Stimulated activated CD8-positive, alpha-beta memory T cell treated with anti-CD3 and anti-CD28 coated beads, Interleukin-7, amount 100 ng/mL, for 1 hour (primary cell): ENCODE data around the gene DGKG.

Experiments used
- DNase-seq, 2 donors: peaks; one replicate each; pipeline ENCODE4 v3.0.0-alpha.2; 2020; ENCODE audit warnings: low read depth in 2 of 2

DGKG gene

DNA sequence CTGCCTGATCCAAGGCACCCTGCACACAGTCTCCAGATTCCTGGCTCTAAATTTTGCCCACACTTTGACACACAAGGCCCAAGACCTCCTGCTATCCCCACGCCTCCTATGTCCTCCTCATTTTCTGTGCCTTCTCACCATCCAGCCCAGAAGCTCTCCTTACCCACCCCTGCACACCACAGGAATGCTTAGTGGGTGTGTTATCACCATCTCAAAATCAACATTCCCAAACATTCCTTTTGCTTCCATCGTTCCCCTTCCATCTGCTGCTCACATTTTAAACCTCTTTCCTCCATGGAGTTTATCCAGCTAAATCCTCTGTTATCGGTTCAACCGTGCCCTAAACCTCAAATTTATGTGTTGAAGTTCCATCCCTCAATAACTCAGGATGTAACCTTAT is 43.9 kb downstream of the DGKG start:
- no peak for DNase-seq

DNA sequence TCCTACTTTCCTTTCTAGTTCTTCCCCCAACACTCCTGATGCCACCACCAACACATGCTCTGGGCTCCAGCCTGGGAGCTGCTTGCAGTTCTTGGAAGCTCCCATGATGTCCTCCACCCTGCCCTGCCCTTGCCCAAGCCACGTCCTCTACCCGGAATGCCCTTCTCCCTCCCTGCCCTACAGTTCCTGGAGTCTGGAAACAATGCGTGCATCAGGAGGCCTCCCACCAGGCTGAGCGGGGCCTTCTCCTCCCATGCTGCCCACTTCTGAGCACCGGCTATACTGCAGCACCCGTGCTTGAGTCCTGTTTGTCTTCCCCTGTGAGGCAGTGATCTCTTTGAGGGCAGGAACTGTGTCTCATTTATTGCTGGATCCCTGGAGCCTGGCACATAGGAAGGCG is 44.6 kb downstream of the DGKG start:
- DNase-seq, result no peak

DNA sequence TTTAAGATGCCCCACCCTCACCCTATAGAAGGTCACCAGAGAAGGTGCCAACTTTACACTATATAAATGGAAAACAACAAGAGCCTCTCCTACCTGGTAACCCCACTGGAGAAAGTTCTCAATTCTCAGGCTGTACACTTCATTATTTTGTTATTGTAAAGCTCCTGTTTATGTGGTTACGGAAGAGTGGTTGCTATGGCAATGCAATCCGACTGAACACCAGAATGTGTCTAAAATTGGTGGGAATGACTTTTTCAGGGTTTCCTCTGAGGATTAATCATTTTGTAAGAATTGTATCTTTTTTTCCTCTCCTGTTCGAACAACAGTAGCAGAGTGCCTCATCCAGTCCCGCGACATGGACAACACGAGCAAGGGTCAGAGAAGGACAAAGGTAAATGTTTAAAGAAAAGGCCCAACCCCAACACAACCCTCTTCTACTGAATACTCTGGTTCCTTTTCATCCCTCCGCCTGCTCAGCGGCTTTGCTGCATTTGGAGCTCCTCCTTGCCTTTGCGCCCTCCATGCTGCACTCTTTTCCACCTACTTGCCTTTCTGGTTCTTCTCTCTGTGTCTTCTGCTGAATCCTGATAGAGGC is 45.3 kb downstream of the DGKG start:
- no peak for DNase-seq

GRCh38 chr3:186315581-186316354 is 46.3 kb downstream of the DGKG start:
- DNase-seq, result no peak

- no peak for DNase-seq
Observed at GRCh38 chr3:186314896-186315295, 47.1 kb downstream of the DGKG start.

DNA sequence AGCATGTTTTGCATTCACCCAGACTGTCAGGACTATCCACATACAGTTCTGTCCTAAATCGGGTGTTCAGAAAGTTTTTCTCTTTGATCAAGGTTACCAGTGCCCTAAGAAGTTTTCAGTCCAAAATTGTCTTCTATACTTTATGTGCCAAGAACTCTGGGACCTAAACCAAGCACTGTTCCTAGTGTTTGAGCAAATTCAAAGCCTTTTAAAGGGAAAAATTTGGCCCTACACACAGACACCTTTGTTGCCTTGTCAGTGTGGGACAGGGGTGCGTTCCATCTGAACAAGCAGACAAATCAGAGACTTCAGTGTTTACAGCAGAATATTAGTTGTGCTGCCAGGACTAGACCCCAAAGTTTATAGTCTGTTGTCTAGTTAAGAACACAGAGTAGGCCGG is 50.6 kb downstream of the DGKG start:
- no peak for DNase-seq

GRCh38 chr3:186308549-186308948 is 53.5 kb downstream of the DGKG start:
- DNase-seq, result no peak

DNA sequence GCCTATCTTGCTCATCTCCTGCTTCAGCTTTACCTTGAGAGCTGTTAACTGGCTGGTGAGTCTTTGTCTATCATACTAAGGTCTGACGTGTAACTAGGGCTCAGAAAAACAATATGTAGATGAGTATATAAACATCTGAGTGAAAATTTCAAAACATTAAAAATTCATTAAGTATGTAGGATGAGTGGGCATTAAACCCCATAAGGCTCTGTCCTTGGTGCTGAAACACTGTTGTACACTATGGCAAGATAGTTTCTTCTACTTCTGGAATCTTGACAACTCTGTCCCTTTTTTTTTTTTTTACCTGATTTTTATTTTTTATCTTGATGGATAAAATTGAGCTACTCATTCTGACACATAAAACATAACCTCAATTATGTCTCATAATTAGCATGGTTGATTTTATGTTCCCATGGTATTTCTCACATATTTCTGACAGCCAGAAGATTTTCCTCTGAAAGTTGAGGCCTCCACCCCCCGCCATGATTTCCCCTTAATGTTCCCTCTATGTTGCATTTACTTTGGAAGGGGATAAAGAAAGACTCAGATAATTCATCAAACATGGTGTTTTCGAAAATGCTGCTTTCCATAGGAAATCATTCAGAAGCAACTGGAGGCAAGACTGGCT is 54.3 kb downstream of the DGKG start:
- DNase-seq, result no peak

DNA sequence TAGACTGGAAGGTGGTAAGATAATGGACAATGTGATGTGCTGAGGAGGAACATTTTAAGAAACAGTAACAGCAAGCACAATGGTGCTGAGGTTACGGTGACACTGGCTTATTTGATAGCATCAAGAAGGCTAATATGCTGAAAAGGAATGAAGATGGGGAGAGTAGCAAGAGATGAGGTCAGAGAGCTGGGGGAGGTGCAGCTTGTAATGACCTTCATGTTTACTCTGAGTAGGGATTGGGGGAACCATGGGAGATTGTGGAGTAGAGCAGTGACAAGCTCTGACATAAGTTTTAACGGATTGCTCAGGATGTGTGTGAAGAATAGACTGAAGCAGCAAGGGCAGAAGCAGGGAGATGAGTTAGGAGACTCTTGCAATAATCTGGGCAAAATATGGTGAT is 56.7 kb downstream of the DGKG start:
- no peak for DNase-seq

GRCh38 chr3:186303965-186304364 is 58.1 kb downstream of the DGKG start:
- no peak for DNase-seq

DNA sequence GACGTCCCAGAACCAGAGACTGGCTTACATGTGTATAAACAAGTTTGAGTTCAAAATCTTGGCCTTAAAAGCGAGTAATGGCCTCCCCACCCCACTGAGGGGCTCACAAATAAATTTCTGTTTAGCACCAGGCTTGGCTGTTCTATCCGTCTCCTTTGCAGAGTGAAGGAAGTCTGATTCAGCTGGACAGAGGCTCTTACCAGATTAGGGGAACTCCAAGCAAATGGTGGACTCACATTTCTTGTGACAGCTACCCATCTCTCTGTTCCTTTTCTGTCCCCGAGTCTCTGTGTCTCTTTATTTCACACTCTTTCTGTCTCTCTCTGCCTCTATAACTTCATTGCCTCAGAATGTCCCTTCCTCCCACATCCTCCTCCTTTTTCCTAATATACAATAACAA is 62.7 kb downstream of the DGKG start:
- no peak for DNase-seq

DNA sequence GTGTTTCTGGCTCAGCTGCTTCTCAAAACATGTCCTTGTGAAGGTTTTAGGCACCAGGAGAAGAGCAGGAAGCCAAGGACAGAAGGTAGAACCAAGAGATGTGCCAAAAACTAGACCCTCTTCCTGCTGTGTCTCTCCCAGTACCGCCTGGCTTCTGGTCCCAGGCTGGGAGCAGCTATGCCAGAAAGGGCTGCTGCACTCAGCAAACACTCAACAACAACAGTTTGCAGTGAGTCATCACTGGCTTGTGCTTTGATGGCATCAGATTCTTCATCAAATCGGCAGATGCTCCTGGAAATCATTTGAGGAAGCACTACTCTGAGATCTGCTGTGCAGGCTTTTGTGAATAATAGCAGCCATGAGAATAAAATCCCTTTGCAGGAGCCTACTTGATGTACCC is 63.2 kb downstream of the DGKG start:
- DNase-seq, result no peak

- DNase-seq, result no peak
Observed at GRCh38 chr3:186290796-186291195, 71.2 kb downstream of the DGKG start.

DNA sequence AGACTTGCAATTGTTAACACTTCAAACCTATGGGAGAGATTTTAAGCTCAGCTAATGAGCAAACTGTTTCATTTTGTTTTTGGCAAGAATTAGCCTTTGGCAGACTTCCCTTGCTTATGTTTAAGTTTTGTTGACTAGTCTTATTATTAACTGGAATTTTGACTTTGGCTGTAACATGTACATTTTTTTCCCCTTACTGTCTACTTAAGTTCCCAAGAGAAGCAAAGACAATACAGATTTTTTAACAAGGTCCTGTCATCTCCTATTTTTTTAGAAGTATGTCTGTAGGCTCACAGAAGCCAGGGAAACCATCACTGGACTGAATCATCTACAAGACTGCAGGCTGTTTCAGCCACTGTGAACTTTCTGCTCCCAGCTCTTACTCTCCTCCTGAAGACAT is 74.3 kb downstream of the DGKG start:
- DNase-seq, result no peak

DNA sequence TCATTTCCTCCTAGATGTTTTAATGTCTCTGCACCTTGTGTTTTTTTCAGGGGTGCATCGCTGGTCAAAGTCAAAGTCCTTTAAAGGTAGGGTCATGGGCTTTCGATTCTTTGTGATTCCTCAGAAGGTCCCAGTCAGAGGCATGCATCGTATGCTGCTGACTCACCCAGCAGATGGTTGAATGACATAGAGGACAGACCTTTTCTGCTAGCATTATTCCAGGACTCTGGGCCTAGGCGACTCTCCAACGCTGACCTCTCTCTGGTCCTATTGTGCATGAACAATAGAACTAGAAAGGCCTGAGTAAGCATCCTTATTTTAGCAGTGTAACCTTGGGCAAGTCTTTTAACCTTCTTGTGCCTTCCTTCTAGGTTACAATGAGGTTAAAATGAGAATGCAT is 75.9 kb downstream of the DGKG start:
- no peak for DNase-seq

- no peak for DNase-seq
Observed at GRCh38 chr3:186284661-186285060, 77.4 kb downstream of the DGKG start.

- DNase-seq, result no peak
Observed at GRCh38 chr3:186284349-186284652, 77.7 kb downstream of the DGKG start.

DNA sequence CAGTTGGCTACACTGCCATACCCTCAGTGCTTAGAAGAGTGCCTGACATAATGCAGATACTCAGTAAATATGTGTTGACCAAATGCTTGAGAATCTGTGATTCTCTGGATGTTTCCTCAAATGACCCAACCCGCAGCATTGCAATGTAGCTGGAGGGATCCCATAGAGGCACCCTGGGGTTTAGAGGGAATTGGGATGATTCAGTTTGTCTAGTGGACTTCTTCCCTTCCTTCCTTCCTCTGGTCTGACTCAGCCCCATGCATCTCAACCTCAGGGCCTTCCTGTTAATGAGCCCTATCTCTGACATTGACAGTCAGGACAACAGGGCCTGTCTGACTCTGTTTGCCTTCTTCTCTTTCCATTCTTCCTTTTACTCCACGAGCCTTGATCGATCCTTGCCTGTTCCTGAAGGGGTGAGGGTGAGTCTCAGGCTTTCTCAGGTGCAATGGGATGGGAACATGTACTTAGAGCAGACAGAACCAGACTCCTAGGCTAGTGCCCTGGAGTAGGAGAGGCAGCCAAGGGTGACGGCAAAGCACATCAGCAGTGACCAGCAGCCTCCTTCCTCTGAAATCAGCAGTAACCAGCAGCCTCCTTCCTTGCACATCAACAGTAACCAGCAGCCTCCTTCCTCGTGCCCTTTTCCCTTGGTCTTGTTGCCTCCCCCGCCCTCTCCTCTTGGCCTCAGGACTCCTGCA is 78.2 kb downstream of the DGKG start:
- DNase-seq, result no peak

GRCh38 chr3:186283096-186283495 is 78.9 kb downstream of the DGKG start:
- DNase-seq, result no peak

GRCh38 chr3:186281176-186281575 is 80.9 kb downstream of the DGKG start:
- DNase-seq, result no peak

- no peak for DNase-seq
Observed at GRCh38 chr3:186280737-186281136, 81.3 kb downstream of the DGKG start.

DNA sequence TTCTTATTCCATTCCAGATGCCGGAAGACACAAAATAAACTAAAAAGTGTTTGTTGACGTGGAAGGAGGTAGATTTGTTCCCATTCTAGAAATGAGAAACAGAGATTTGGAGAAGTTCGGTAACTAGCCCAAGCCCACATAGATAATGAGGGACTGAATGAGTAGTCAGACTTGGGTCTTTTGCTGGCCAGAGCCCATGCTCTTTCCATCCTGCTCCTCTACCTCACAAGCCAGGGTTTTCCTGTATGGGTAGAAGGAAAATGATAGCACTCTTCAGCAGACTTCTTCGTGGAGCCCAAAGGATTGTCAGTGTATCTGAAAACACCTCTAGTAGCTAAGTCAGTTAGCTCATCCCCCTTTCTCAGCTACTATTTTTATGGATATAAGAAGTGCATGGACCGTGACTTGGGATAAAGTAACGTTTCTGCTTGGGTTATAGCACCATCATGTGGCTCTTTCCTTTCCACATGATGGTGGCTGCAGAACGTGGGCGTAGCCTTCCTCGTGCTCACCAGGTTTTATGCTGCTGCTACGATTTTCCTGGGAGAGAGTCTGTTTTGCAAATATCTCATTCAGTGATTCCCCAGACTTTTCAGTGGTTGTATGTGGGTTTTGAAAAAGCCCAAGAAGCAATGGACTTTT is 84.6 kb downstream of the DGKG start:
- DNase-seq, result no peak
